ENCODE results near the gene SPACA5. TPM values are rescaled to one million over a fixed set of nuclear protein-coding genes. Genes with fewer than 3 reads are reported as not detected.
A peak's percentile ranks its signal among the peaks of the same experiment; 100 is the strongest.
"Not testable (repeated sequence)": the region's sequence is repeated elsewhere in the genome, so short reads cannot be mapped to it uniquely, and the experiment has no call there.

Gene SPACA5
- not detected for total RNA-seq
- under 1 TPM in 1 of 3 donors, not detected in 2; 0.38 TPM for polyA plus RNA-seq
- long read RNA-seq, donor 1 = 0 reads
- long read RNA-seq, donor 2 = 0 reads
- long read RNA-seq, donor 3 = 0 reads
- long read RNA-seq, donor 4 = 0 reads
- long read RNA-seq, donor 5 = 0 reads
- long read RNA-seq, donor 6 = 0 reads
- long read RNA-seq, donor 7 = 0 reads
- long read RNA-seq, donor 8, partial matches to known transcripts = 0 of 1 reads
- long read RNA-seq, donor 8, other reads (novel, unspliced or antisense) = 0 of 1 reads
- long read RNA-seq, donor 9 = 0 reads
- long read RNA-seq, donor 10 = 0 reads

GRCh38 chrX:48006688-48007087 lies at the start of gene SPACA5:
Gene SPACA5, plus strand, starts transcription at chrX:48006988. Its CDS starts 815 bp downstream, at chrX:48007803.
- H3K4me1 ChIP-seq = peaks cover 0 to 13% (median 5%) of the 10 kb centered on the region in 4 donors
- H3K27me3 ChIP-seq; H3K4me3 ChIP-seq; H3K9me3 ChIP-seq; H3K36me3 ChIP-seq; H3K27ac ChIP-seq; intact Hi-C loops (cut with DNase I; ENCODE audit: low total_unique reads); DNase-seq: not testable (repeated sequence)
- WGBS, 5 donors = no CpG with 5 or more reads among the region's 8 CpGs

GRCh38 chrX:47958206-47958605 lies 48.6 kb upstream of the SPACA5 start:
- H3K4me3 ChIP-seq; H3K27me3 ChIP-seq; H3K4me1 ChIP-seq; H3K27ac ChIP-seq; DNase-seq; H3K36me3 ChIP-seq; intact Hi-C loops (cut with DNase I; ENCODE audit: low total_unique reads): not testable (repeated sequence)
- 61 to 85% (median 77%) methylated on average over 3 of the region's 4 CpGs; no CpG with 5 or more reads in 1 of the 5 donors for WGBS, 5 donors
- peaks cover 0 to 18% (median 4%) of the 10 kb centered on the region in 4 donors for H3K9me3 ChIP-seq

- no peak for TF ChIP-seq CTCF (IDR thresholded peaks at IDR 0.05)
- TF ChIP-seq POLR2A (IDR thresholded peaks at IDR 0.05) = no peak
- no peak for TF ChIP-seq POLR2AphosphoS5 (IDR thresholded peaks at IDR 0.05)
- no peak for TF ChIP-seq EP300 (IDR thresholded peaks at IDR 0.05)
- Histone ChIP-seq H3K27me3 (no peaks in the 10 kb centered on the region), H3K4me3 (no peak overlapping the region), H3K27ac (no peak overlapping the region), H3K4me1 (no peaks in the 10 kb centered on the region), H3K9me3 (peaks cover 0 to 21% (median 4%) of the 10 kb centered on the region in 4 donors), H3K36me3 (no peaks in the 10 kb centered on the region)
- DNase-seq = peak in 1 of 2 donors; percentile 30
- intact Hi-C loops (cut with DNase I; ENCODE audit: low total_unique reads) = no loop called here
- WGBS, 5 donors = 17 to 45% (median 36%) methylated on average over 1 to 4 of the region's 4 CpGs
Measured at GRCh38 chrX:47958761-47959342, 47.9 kb upstream of the SPACA5 start.

GRCh38 chrX:47960406-47960805 lies 46.4 kb upstream of the SPACA5 start:
- H3K27me3 ChIP-seq = no peaks in the 10 kb centered on the region
- intact Hi-C loops (cut with DNase I; ENCODE audit: low total_unique reads) = no loop called here
- TF ChIP-seq POLR2AphosphoS5 (IDR thresholded peaks at IDR 0.05) (no peak), EP300 (IDR thresholded peaks at IDR 0.05) (no peak), POLR2A (IDR thresholded peaks at IDR 0.05) (no peak), CTCF (IDR thresholded peaks at IDR 0.05) (no peak)
- peaks cover 0 to 32% (median 6%) of the 10 kb centered on the region in 4 donors for H3K9me3 ChIP-seq
- WGBS, 5 donors = 63 to 93% (median 74%) methylated on average over 2 of the region's 2 CpGs
- no peaks in the 10 kb centered on the region for H3K4me1 ChIP-seq
- H3K27ac ChIP-seq = no peak overlapping the region
- DNase-seq = no peak
- H3K36me3 ChIP-seq = no peaks in the 10 kb centered on the region
- H3K4me3 ChIP-seq = no peak overlapping the region

- intact Hi-C loops (cut with DNase I; ENCODE audit: low total_unique reads) = not testable (repeated sequence)
Measured at GRCh38 chrX:47961830-47962229, 45.0 kb upstream of the SPACA5 start.

GRCh38 chrX:47965526-47965925 lies 41.3 kb upstream of the SPACA5 start:
- H3K36me3 ChIP-seq; H3K27ac ChIP-seq; H3K27me3 ChIP-seq; H3K4me3 ChIP-seq; DNase-seq; H3K4me1 ChIP-seq; intact Hi-C loops (cut with DNase I; ENCODE audit: low total_unique reads): not testable (repeated sequence)
- peaks cover 0 to 77% (median 24%) of the 10 kb centered on the region in 4 donors for H3K9me3 ChIP-seq
- 79 to 94% (median 91%) methylated on average over 10 to 14 of the region's 14 CpGs for WGBS, 5 donors

More at GRCh38 chrX:47961830-47962229, 45.0 kb upstream of the SPACA5 start:
- H3K27me3 ChIP-seq, DNase-seq, H3K4me1 ChIP-seq, H3K36me3 ChIP-seq, H3K4me3 ChIP-seq, H3K27ac ChIP-seq: not testable (repeated sequence)
- peaks cover 0 to 44% (median 9%) of the 10 kb centered on the region in 4 donors for H3K9me3 ChIP-seq
- WGBS, 5 donors = 59 to 87% (median 73%) methylated on average over 4 to 6 of the region's 6 CpGs
